ENCODE data around the gene PATJ. TPM values are rescaled to one million over a fixed set of nuclear protein-coding genes. Genes with fewer than 3 reads are reported as not detected.

The PATJ gene
- total RNA-seq, 2 donors from 2014 or later = 47.8 to 64.5 TPM

DNA sequence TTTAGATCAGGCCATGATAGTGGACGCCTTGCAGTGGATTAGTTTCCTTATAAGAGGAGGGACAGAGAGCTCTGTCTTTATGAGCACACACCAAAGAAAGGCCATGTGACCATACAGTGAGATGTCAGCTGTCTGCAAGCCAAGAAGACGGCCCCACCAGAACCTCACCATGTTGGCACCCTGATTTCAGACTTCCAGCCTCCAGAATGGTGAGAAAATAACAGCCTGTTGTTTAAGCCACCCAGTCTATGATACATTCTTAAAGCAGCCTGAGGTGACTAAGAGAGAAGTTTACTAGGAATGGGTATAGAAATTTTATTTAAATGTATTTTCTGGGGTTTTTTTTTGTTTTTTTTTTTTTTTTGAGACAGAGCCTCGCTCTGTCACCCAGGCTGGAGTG, 481.9 kb downstream of the PATJ start:
- Histone ChIP-seq H3K4me3 (no peak overlapping the region), H3K9me3 (no peaks in the 10 kb centered on the region), H3K27me3 (replicated peaks; ENCODE audit: insufficient read depth) (no peaks in the 10 kb centered on the region), H3K4me1 (ENCODE audit: control insufficient read depth in 1 of 2, low read depth in 2 of 2) (no peaks in the 10 kb centered on the region), H3K36me3 (no peaks in the 10 kb centered on the region), H3K27ac (no peak overlapping the region)
- ATAC-seq (ENCODE audit: insufficient number of reproducible peaks, low FRiP score, low read depth) (no peak), DNase-seq (ENCODE audit: low spot score) (no peak)
- TF ChIP-seq, protein P1, sequence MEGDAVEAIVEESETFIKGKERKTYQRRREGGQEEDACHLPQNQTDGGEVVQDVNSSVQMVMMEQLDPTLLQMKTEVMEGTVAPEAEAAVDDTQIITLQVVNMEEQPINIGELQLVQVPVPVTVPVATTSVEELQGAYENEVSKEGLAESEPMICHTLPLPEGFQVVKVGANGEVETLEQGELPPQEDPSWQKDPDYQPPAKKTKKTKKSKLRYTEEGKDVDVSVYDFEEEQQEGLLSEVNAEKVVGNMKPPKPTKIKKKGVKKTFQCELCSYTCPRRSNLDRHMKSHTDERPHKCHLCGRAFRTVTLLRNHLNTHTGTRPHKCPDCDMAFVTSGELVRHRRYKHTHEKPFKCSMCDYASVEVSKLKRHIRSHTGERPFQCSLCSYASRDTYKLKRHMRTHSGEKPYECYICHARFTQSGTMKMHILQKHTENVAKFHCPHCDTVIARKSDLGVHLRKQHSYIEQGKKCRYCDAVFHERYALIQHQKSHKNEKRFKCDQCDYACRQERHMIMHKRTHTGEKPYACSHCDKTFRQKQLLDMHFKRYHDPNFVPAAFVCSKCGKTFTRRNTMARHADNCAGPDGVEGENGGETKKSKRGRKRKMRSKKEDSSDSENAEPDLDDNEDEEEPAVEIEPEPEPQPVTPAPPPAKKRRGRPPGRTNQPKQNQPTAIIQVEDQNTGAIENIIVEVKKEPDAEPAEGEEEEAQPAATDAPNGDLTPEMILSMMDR (IDR thresholded peaks at IDR 0.05) = no peak

DNA sequence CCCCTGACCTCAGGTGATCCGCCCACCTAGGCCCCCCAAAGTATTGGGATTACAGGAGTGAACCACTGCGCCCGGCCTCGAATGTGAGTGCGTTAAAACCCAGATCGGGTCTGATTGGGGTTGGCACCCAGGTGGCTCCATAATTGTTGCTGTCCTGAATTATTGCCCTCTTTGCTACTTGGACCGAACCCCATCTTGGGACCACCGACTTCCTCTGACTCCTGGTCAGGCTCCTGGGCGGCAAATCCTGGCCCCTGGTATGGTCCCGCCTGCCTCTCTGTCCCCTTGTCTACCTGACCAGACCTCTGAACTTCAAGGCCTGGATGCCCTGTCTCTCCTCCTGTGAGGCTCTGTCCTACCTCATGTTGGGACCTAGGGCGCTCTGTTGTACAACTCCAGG, 485.2 kb downstream of the PATJ start:
- H3K4me1 ChIP-seq (ENCODE audit: control insufficient read depth in 1 of 2, low read depth in 2 of 2) = no peaks in the 10 kb centered on the region
- H3K36me3 ChIP-seq = no peaks in the 10 kb centered on the region
- no peak for ATAC-seq (ENCODE audit: insufficient number of reproducible peaks, low FRiP score, low read depth)
- no peak overlapping the region for H3K27ac ChIP-seq
- H3K4me3 ChIP-seq = no peak overlapping the region
- no peaks in the 10 kb centered on the region for H3K9me3 ChIP-seq
- TF ChIP-seq, protein P1 (IDR thresholded peaks at IDR 0.05) = no peak
- no peak for DNase-seq (ENCODE audit: low spot score)
- no peaks in the 10 kb centered on the region for H3K27me3 ChIP-seq (replicated peaks; ENCODE audit: insufficient read depth)

Other genes starting within 250 kb of the PATJ start
- gene TM2D1, start 17.3 kb upstream of the PATJ start, total RNA-seq = 100 to 1,000 TPM in 1 of 2 donors, 10 to 100 TPM in 1; 93.7 to 114 TPM

Measured in thoracic aorta (tissue), 2 donors.